MM.1S (cell line): Measurements from ENCODE around the gene CYP46A1.

ENCODE experiments used
- EZH2 ChIP-seq: fragments of 300-600 bp; sonication (generic); optimal IDR thresholded peaks from 2 replicates; pipeline ENCODE3; 2017; ENCODE audit warnings: low read depth, mild to moderate bottlenecking, antibody characterized with exemption, low read length, mixed read lengths
- EZH2phosphoT487 ChIP-seq: fragments of 300-600 bp; sonication (generic); IDR thresholded peaks from 2 replicates; pipeline ENCODE4 v1.6.1; 2018; ENCODE audit warnings: antibody characterized with exemption, low read length
- TF ChIP-seq, protein P1 (sequence below): fragments of 300-600 bp; sonication (generic); IDR thresholded peaks from 2 replicates; pipeline ENCODE4 v1.5.1; 2016; ENCODE audit warnings: antibody characterized with exemption, low read length, mixed read lengths

DNA sequence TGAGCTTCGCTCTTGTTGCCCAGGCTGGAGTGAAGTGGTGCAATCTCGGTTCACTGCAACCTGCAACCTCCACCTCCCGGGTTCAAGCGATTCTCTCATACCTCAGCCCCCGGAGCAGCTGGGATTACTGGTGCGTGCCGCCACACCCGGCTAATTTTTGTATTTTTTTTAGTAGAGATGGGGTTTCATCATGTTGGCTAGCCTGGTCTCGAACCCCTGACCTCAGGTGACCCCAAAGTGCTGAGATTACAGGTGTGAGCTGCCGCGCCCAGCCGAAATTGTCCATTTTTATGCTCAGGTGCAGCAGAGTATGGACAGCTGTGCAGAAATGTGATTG, 19.2 kb upstream of the CYP46A1 start:
- TF ChIP-seq EZH2 = no peak
- TF ChIP-seq, protein P1, sequence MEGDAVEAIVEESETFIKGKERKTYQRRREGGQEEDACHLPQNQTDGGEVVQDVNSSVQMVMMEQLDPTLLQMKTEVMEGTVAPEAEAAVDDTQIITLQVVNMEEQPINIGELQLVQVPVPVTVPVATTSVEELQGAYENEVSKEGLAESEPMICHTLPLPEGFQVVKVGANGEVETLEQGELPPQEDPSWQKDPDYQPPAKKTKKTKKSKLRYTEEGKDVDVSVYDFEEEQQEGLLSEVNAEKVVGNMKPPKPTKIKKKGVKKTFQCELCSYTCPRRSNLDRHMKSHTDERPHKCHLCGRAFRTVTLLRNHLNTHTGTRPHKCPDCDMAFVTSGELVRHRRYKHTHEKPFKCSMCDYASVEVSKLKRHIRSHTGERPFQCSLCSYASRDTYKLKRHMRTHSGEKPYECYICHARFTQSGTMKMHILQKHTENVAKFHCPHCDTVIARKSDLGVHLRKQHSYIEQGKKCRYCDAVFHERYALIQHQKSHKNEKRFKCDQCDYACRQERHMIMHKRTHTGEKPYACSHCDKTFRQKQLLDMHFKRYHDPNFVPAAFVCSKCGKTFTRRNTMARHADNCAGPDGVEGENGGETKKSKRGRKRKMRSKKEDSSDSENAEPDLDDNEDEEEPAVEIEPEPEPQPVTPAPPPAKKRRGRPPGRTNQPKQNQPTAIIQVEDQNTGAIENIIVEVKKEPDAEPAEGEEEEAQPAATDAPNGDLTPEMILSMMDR = no peak
- no peak for TF ChIP-seq EZH2phosphoT487
